K562 (cell line): ENCODE data around the gene SPNS2.

Experiments
- BHLHE40 ChIP-seq: IDR thresholded peaks from 2 replicates; pipeline ENCODE4 v1.6.1; 2011; ENCODE audit warnings: low read length, improper control_type of control experiment
- ELF1 ChIP-seq: fragments of 200-800 bp; sonication (Bioruptor generic); IDR thresholded peaks from 2 replicates; pipeline ENCODE4 v1.6.1; 2016; ENCODE audit warnings: missing genetic modification characterization, missing compliant biosample characterization
- KLF10 ChIP-seq: fragments of 250-450 bp; sonication (Bioruptor Pico); IDR thresholded peaks from 2 replicates; pipeline ENCODE4 v1.6.1; 2021; ENCODE audit warnings: matching md5 sums
- NCOR1 ChIP-seq: fragments of 450-650 bp; IDR thresholded peaks from 2 replicates; pipeline ENCODE4 v1.6.1; 2016; ENCODE audit warnings: mild to moderate bottlenecking, moderate library complexity
- TAF1 ChIP-seq: IDR thresholded peaks from 2 replicates; pipeline ENCODE4 v1.6.1; 2011; ENCODE audit warnings: mild to moderate bottlenecking, low read length, moderate library complexity; ENCODE audit not compliant: insufficient read depth, control insufficient read depth, severe bottlenecking; ENCODE audit errors: extremely low read depth
- TCF7L2 ChIP-seq: fragments of 150-350 bp; IDR thresholded peaks from 2 replicates; pipeline ENCODE4 v1.6.1; 2016; ENCODE audit warnings: low read depth, mild to moderate bottlenecking, low read length, moderate library complexity
- TEAD2 ChIP-seq: fragments of 450-650 bp; IDR thresholded peaks from 2 replicates; pipeline ENCODE4 v1.6.1; 2016; ENCODE audit warnings: missing genetic modification characterization, control low read depth, missing compliant biosample characterization
- ZNF253 ChIP-seq: fragments of 250-450 bp; sonication (Bioruptor Pico); conservative IDR thresholded peaks from 2 replicates; pipeline ENCODE4 v1.6.1; 2021; ENCODE audit warnings: mild to moderate bottlenecking
- TF ChIP-seq, protein P1 (sequence below): sonication (generic); formaldehyde crosslinking; IDR thresholded peaks from 2 replicates; pipeline ENCODE4 v1.8.0; 2022; ENCODE audit warnings: missing genetic modification reagents, mild to moderate bottlenecking, borderline replicate concordance
- TF ChIP-seq, protein P2 (sequence below): fragments of 200-800 bp; sonication (Bioruptor generic); IDR thresholded peaks from 2 replicates; pipeline ENCODE4 v1.6.1; 2017; ENCODE audit warnings: missing genetic modification characterization, missing compliant biosample characterization
- TF ChIP-seq, protein P3 (sequence below): fragments of 450-650 bp; IDR thresholded peaks from 2 replicates; pipeline ENCODE4 v1.6.1; 2017; ENCODE audit warnings: mild to moderate bottlenecking, moderate library complexity

DNA sequence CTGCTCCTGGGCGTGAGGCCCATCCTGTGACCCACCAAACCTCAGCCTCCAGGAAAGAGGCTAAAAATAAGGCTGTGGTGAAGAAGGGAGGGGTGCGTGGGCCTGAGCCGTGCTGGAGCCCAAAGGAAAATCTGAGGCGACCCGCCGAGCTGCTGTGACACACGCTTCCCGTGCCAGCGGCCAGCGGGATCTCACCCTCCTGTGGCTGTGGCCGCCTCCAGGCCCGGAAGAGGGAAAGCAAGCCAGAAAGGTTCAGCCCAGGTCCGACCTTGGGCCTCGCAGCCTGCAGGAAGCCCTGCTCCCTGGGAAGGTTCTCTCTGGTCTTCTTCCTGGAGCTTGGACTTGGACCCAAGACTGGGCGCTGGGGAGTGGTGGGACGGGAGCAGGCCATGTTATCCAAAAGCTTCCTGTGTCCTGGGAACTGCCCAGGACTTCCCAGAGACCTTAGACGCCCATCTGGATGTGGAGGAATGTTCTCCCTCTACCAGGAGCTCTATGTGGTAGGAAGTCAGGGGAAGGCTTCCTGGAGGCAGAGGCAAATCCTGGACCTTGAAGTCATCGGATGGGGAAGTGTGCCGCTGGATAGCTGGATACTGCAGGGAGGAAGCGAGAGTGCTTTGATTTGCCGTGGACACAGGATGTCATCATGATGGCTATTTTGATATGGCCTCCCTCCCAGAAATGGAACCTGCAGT, 11.4 kb downstream of the SPNS2 start:
- TF ChIP-seq KLF10: no peak
- TF ChIP-seq ZNF253 (CRISPR knock-in tag): no peak
- TF ChIP-seq, protein P1, sequence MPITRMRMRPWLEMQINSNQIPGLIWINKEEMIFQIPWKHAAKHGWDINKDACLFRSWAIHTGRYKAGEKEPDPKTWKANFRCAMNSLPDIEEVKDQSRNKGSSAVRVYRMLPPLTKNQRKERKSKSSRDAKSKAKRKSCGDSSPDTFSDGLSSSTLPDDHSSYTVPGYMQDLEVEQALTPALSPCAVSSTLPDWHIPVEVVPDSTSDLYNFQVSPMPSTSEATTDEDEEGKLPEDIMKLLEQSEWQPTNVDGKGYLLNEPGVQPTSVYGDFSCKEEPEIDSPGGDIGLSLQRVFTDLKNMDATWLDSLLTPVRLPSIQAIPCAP: no peak
- no peak for TF ChIP-seq TAF1
- TF ChIP-seq, protein P2, sequence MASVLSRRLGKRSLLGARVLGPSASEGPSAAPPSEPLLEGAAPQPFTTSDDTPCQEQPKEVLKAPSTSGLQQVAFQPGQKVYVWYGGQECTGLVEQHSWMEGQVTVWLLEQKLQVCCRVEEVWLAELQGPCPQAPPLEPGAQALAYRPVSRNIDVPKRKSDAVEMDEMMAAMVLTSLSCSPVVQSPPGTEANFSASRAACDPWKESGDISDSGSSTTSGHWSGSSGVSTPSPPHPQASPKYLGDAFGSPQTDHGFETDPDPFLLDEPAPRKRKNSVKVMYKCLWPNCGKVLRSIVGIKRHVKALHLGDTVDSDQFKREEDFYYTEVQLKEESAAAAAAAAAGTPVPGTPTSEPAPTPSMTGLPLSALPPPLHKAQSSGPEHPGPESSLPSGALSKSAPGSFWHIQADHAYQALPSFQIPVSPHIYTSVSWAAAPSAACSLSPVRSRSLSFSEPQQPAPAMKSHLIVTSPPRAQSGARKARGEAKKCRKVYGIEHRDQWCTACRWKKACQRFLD (CRISPR knock-in tag): no peak
- TF ChIP-seq, protein P3, sequence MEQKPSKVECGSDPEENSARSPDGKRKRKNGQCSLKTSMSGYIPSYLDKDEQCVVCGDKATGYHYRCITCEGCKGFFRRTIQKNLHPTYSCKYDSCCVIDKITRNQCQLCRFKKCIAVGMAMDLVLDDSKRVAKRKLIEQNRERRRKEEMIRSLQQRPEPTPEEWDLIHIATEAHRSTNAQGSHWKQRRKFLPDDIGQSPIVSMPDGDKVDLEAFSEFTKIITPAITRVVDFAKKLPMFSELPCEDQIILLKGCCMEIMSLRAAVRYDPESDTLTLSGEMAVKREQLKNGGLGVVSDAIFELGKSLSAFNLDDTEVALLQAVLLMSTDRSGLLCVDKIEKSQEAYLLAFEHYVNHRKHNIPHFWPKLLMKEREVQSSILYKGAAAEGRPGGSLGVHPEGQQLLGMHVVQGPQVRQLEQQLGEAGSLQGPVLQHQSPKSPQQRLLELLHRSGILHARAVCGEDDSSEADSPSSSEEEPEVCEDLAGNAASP: no peak
- no peak for TF ChIP-seq TCF7L2
- TF ChIP-seq TEAD2 (tag): no peak
- no peak for TF ChIP-seq BHLHE40
- TF ChIP-seq ELF1 (tag): no peak
- no peak for TF ChIP-seq NCOR1
